GM19240 (cell line): Measurements from ENCODE around the gene LBH.
"Not testable (repeated sequence)": the region's sequence is repeated elsewhere in the genome, so short reads cannot be mapped to it uniquely, and the experiment has no call there.

Experiments used
- DNase-seq: peaks from one replicate; pipeline ENCODE4 v3.0.0; 2011; ENCODE audit warnings: low spot score; ENCODE audit not compliant: insufficient read length

Gene LBH

GRCh38 chr2:30257266-30258214 is 26.2 kb downstream of the LBH start:
- no peak for DNase-seq

- DNase-seq = no peak
Measured at GRCh38 chr2:30259071-30259470, 27.7 kb downstream of the LBH start.

GRCh38 chr2:30259827-30260679 is 28.7 kb downstream of the LBH start:
- DNase-seq = no peak

- no peak for DNase-seq
Measured at GRCh38 chr2:30260941-30261340, 29.6 kb downstream of the LBH start.

GRCh38 chr2:30261695-30262211 is 30.4 kb downstream of the LBH start:
- no peak for DNase-seq

- no peak for DNase-seq
Measured at GRCh38 chr2:30262716-30263309, 31.5 kb downstream of the LBH start.

GRCh38 chr2:30264274-30264673 is 32.9 kb downstream of the LBH start:
- no peak for DNase-seq

GRCh38 chr2:30265052-30266015 is 34.0 kb downstream of the LBH start:
- DNase-seq = no peak

GRCh38 chr2:30266051-30266621 is 34.8 kb downstream of the LBH start:
- peak; percentile 27 for DNase-seq

GRCh38 chr2:30266705-30267104 is 35.4 kb downstream of the LBH start:
- DNase-seq = no peak

- no peak for DNase-seq
Measured at GRCh38 chr2:30267161-30267975, 36.0 kb downstream of the LBH start.

GRCh38 chr2:30268296-30268871 is 37.0 kb downstream of the LBH start:
- no peak for DNase-seq

GRCh38 chr2:30269114-30269770 is 37.9 kb downstream of the LBH start:
- DNase-seq = not testable (repeated sequence)

- no peak for DNase-seq
Measured at GRCh38 chr2:30269771-30270145, 38.4 kb downstream of the LBH start.

- no peak for DNase-seq
Measured at GRCh38 chr2:30270166-30270565, 38.8 kb downstream of the LBH start.

- DNase-seq = no peak
Measured at GRCh38 chr2:30271301-30271700, 40.0 kb downstream of the LBH start.

GRCh38 chr2:30272286-30272685 is 41.0 kb downstream of the LBH start:
- DNase-seq = no peak
